ENCODE data around the gene TREML1. TPM values are rescaled to one million over a fixed set of nuclear protein-coding genes. Genes with fewer than 3 reads are reported as not detected.

The TREML1 gene
- total RNA-seq, 4 donors from 2014 or later: 0.63 to 4.5 (median 2.2) TPM; not detected in 1

GRCh38 chr6:41159415-41160082 is 5.4 kb upstream of the TREML1 start:
- Histone ChIP-seq H3K27me3 (peaks cover 0 to 5% of the 10 kb centered on the region in 2 donors), H3K9me3 (no peaks in the 10 kb centered on the region), H3K27ac (no peak overlapping the region), H3K4me3 (no peak overlapping the region), H3K4me1 (no peaks in the 10 kb centered on the region), H3K36me3 (no peaks in the 10 kb centered on the region)
- 65 to 78% methylated on average over 10 to 11 of the region's 12 CpGs for WGBS, 2 donors
- DNase-seq (ENCODE audit: low spot score in 2 of 2): no peak
- TF ChIP-seq POLR2A (IDR thresholded peaks at IDR 0.05) (no peak), EP300 (IDR thresholded peaks at IDR 0.05) (no peak), CTCF (IDR thresholded peaks at IDR 0.05) (no peak)

GRCh38 chr6:41157323-41157722 is 3.2 kb upstream of the TREML1 start:
- H3K9me3 ChIP-seq: no peaks in the 10 kb centered on the region
- H3K36me3 ChIP-seq: no peaks in the 10 kb centered on the region
- no peak overlapping the region for H3K27ac ChIP-seq
- no peak overlapping the region for H3K4me3 ChIP-seq
- WGBS, 2 donors: 76 to 90% methylated on average over 5 of the region's 5 CpGs
- TF ChIP-seq CTCF (IDR thresholded peaks at IDR 0.05): no peak
- no peak for TF ChIP-seq EP300 (IDR thresholded peaks at IDR 0.05)
- TF ChIP-seq POLR2A (IDR thresholded peaks at IDR 0.05): no peak
- H3K27me3 ChIP-seq: peaks cover 0 to 5% of the 10 kb centered on the region in 2 donors
- H3K4me1 ChIP-seq: no peaks in the 10 kb centered on the region
- no peak for DNase-seq (ENCODE audit: low spot score in 2 of 2)

- Histone ChIP-seq H3K4me1 (no peaks in the 10 kb centered on the region), H3K27me3 (peaks cover 0 to 5% of the 10 kb centered on the region in 2 donors), H3K36me3 (peaks cover 0 to 3% (median 0%) of the 10 kb centered on the region in 3 donors), H3K27ac (no peak overlapping the region), H3K4me3 (no peak overlapping the region), H3K9me3 (no peaks in the 10 kb centered on the region)
- TF ChIP-seq CTCF (IDR thresholded peaks at IDR 0.05): no peak
- no peak for TF ChIP-seq EP300 (IDR thresholded peaks at IDR 0.05)
- TF ChIP-seq POLR2A (IDR thresholded peaks at IDR 0.05): no peak
- WGBS, 2 donors: 92 to 93% methylated on average over 6 of the region's 6 CpGs
- no peak for DNase-seq (ENCODE audit: low spot score in 2 of 2)
These were observed 2.6 kb upstream of the TREML1 start for GRCh38 chr6:41156771-41157170.

GRCh38 chr6:41156001-41156400 is 1.9 kb upstream of the TREML1 start:
- H3K27ac ChIP-seq: no peak overlapping the region

More at GRCh38 chr6:41156001-41156400, 1.9 kb upstream of the TREML1 start:
- peaks cover 0 to 2% of the 10 kb centered on the region in 2 donors for H3K27me3 ChIP-seq
- peaks cover 0 to 8% (median 0%) of the 10 kb centered on the region in 3 donors for H3K36me3 ChIP-seq
- no peak for DNase-seq (ENCODE audit: low spot score in 2 of 2)
- H3K4me1 ChIP-seq: no peaks in the 10 kb centered on the region
- 94 to 95% methylated on average over 4 of the region's 4 CpGs for WGBS, 2 donors
- no peaks in the 10 kb centered on the region for H3K9me3 ChIP-seq
- H3K4me3 ChIP-seq: no peak overlapping the region
- no peak for TF ChIP-seq CTCF (IDR thresholded peaks at IDR 0.05)
- no peak for TF ChIP-seq POLR2A (IDR thresholded peaks at IDR 0.05)
- TF ChIP-seq EP300 (IDR thresholded peaks at IDR 0.05): no peak
